Natural killer cell (primary cell): ENCODE results near the gene DUSP10. TPM values are rescaled to one million over a fixed set of nuclear protein-coding genes. Genes with fewer than 3 reads are reported as not detected.
A peak's percentile ranks its signal among the peaks of the same experiment; 100 is the strongest.

Experiments
- ATAC-seq, 3 donors: fragments of 150-1000 bp in 2 of 3; fragments of 200-7000 bp in 1 of 3; cut with Tn5 transposase; 1 replicate in 1 of 3; 2 replicates in 2 of 3; pipeline ENCODE4 v1.10.0; 2021; ENCODE audit warnings: mild to moderate bottlenecking in 2 of 3, moderate library complexity in 2 of 3
- DNase-seq, 2 donors: peaks; one replicate each; pipeline versions ENCODE4 v3.0.0 to v3.0.0-alpha.2; 2013 to 2021; ENCODE audit warnings: mixed read lengths in 1 of 2
- H3K27ac ChIP-seq: one replicate; pipeline ENCODE4 v1.5.1; 2013; ENCODE audit warnings: mild to moderate bottlenecking, low read length
- H3K27me3 ChIP-seq: one replicate; pipeline ENCODE4 v1.6.1; 2013; ENCODE audit warnings: low read length; ENCODE audit not compliant: control insufficient read depth, insufficient read depth
- H3K36me3 ChIP-seq: one replicate; pipeline ENCODE4 v1.6.1; 2013; ENCODE audit warnings: low read length; ENCODE audit not compliant: control insufficient read depth, insufficient read depth
- H3K4me1 ChIP-seq: one replicate; pipeline ENCODE4 v1.6.1; 2013; ENCODE audit warnings: low read length; ENCODE audit not compliant: control insufficient read depth, insufficient read depth
- H3K4me3 ChIP-seq: one replicate; pipeline ENCODE4 v1.5.1; 2013; ENCODE audit warnings: low read length
- H3K9me3 ChIP-seq: one replicate; pipeline ENCODE4 v1.6.1; 2013; ENCODE audit warnings: low read length; ENCODE audit not compliant: control insufficient read depth, insufficient read depth
- H3K27ac Mint-ChIP-seq, 2 donors: one replicate each; pipeline ENCODE4 v1.8.0; 2022; ENCODE audit warnings: mild to moderate bottlenecking in 2 of 2, mixed read lengths in 2 of 2, moderate library complexity in 1 of 2
- H3K27me3 Mint-ChIP-seq, 2 donors: one replicate each; pipeline ENCODE4 v1.8.0; 2022; ENCODE audit warnings: low read depth in 2 of 2, mixed read lengths in 2 of 2
- H3K36me3 Mint-ChIP-seq: one replicate; pipeline ENCODE4 v1.8.0; 2022; ENCODE audit warnings: mixed read lengths
- H3K4me1 Mint-ChIP-seq, 2 donors: one replicate each; pipeline ENCODE4 v1.8.0; 2022; ENCODE audit warnings: mixed read lengths in 2 of 2
- H3K4me3 Mint-ChIP-seq: one replicate; pipeline ENCODE4 v1.8.0; 2022; ENCODE audit warnings: mild to moderate bottlenecking, moderate library complexity, mixed read lengths
- H3K9me3 Mint-ChIP-seq, 2 donors: one replicate each; pipeline ENCODE4 v1.8.0; 2022; ENCODE audit warnings: mixed read lengths in 2 of 2
- WGBS: methylation state at CpG from one replicate; pipeline ENCODE4 v1.1.7; 2013; ENCODE audit warnings: missing lambda C conversion rate; ENCODE audit not compliant: insufficient coverage; 5-methylcytosine and 5-hydroxymethylcytosine counted together
- intact Hi-C: fragments of 100-400 bp; cut with micrococcal nuclease; formaldehyde crosslinking; loops from one replicate; pipeline ENCODE4 v1.14.2; 2022
- total RNA-seq, 4 donors: library from RNA; stranded (reverse); fragments of 120-200 nt in 1 of 4; gene quantifications; one replicate each; pipeline versions ENCODE4 v1.2.3 to v1.2.4, GENCODE V29; 2013 to 2022
- TF ChIP-seq, protein P1 (sequence below): fragments of 200-600 bp; IDR thresholded peaks from one replicate; pipeline ENCODE4 v1.8.0; 2022; ENCODE audit warnings: antibody characterized with exemption

The DUSP10 gene
- total RNA-seq, 3 donors from 2014 or later (not counting 1 experiment from before 2014, with no cell fraction given) = 109 to 231 (median 210) TPM

DNA sequence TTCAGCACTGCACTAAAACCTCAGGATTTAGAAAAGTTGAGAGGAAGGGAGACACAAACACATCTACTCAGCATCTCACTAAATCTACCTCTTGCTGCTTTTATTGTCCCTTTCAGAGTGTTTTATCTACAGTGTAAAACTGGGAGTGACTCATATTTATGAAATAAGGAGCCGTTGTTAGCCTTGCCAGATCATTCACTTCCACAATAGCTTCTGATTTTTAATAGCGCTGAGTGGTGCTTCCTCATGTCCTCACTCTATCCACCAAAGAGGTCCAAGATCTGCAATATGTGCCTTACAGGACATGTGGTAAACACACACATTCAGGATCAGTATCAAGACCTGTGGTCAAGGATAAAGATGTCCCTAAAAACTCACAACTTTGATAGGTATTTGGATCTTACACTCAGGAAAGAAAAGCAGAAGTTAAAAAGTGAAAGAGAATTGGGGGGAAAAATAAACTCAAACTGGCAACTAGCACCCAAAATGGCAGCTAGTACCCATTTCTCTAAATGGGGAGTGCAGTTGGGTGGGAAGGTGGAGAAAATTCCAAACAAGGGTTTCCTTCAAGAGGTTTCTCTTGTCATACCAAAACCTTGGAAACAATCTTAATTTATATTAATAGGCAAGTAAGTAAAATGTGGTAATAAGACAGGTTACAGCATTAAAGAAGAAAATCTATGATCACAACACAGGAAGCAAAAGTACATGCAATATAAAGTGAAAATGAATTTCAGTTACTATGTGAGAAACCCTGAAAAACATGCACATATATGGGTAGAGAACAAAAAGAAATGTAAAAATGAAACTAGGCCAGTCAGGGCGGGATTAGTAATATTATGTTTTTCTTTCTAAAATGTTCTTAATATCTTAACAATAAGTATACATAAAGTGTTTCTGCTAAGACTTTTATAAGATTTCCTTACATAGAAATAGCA is 15.9 kb downstream of the DUSP10 start:
- H3K27me3 ChIP-seq = no peaks in the 10 kb centered on the region
- TF ChIP-seq, protein P1, sequence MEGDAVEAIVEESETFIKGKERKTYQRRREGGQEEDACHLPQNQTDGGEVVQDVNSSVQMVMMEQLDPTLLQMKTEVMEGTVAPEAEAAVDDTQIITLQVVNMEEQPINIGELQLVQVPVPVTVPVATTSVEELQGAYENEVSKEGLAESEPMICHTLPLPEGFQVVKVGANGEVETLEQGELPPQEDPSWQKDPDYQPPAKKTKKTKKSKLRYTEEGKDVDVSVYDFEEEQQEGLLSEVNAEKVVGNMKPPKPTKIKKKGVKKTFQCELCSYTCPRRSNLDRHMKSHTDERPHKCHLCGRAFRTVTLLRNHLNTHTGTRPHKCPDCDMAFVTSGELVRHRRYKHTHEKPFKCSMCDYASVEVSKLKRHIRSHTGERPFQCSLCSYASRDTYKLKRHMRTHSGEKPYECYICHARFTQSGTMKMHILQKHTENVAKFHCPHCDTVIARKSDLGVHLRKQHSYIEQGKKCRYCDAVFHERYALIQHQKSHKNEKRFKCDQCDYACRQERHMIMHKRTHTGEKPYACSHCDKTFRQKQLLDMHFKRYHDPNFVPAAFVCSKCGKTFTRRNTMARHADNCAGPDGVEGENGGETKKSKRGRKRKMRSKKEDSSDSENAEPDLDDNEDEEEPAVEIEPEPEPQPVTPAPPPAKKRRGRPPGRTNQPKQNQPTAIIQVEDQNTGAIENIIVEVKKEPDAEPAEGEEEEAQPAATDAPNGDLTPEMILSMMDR = no peak
- Mint-ChIP-seq H3K27ac (peak overlapping the region; percentile 82 to 88), H3K36me3 (no peaks in the 10 kb centered on the region), H3K27me3 (no peaks in the 10 kb centered on the region), H3K9me3 (peaks cover 0 to 4% of the 10 kb centered on the region in 2 donors), H3K4me1 (peaks cover 81 to 91% of the 10 kb centered on the region in 2 donors), H3K4me3 (peak overlapping the region; percentile 74)
- ATAC-seq (peak; percentile 46 to 77 (median 58)), DNase-seq (peak in 1 of 2 donors; percentile 45)
- H3K27ac ChIP-seq = peak overlapping the region; percentile 77
- peaks cover 11% of the 10 kb centered on the region for H3K36me3 ChIP-seq
- H3K4me3 ChIP-seq = no peak overlapping the region
- intact Hi-C loops = loop anchor here (2.0 kb wide), 1 partner anchor 17 kb away; the partner anchor contains the start of gene DUSP10
- peaks cover 46% of the 10 kb centered on the region for H3K4me1 ChIP-seq
- H3K9me3 ChIP-seq = peaks cover 8% of the 10 kb centered on the region
- 37% methylated on average over 2 of the region's 3 CpGs for WGBS

- DNase-seq (no peak), ATAC-seq (no peak)
- Mint-ChIP-seq H3K27me3 (no peaks in the 10 kb centered on the region), H3K27ac (peak overlapping the region; percentile 82 to 88), H3K9me3 (peaks cover 0 to 4% of the 10 kb centered on the region in 2 donors), H3K36me3 (no peaks in the 10 kb centered on the region), H3K4me1 (peaks cover 87 to 95% of the 10 kb centered on the region in 2 donors), H3K4me3 (peak overlapping the region; percentile 74)
- Histone ChIP-seq H3K36me3 (peaks cover 7% of the 10 kb centered on the region), H3K9me3 (peaks cover 8% of the 10 kb centered on the region), H3K27ac (no peak overlapping the region), H3K27me3 (no peaks in the 10 kb centered on the region), H3K4me3 (no peak overlapping the region), H3K4me1 (peaks cover 42% of the 10 kb centered on the region)
- TF ChIP-seq, protein P1 = no peak
- WGBS = 83% methylated on average over 4 of the region's 4 CpGs
- intact Hi-C loops = no loop called here
Measured at GRCh38 chr1:221724931-221725605, 16.8 kb downstream of the DUSP10 start.

GRCh38 chr1:221723848-221724236 is 18.0 kb downstream of the DUSP10 start:
- Mint-ChIP-seq H3K27me3 (no peaks in the 10 kb centered on the region), H3K4me3 (peak overlapping the region; percentile 43), H3K9me3 (peaks cover 0 to 4% of the 10 kb centered on the region in 2 donors), H3K4me1 (peaks cover 94 to 98% of the 10 kb centered on the region in 2 donors), H3K36me3 (no peaks in the 10 kb centered on the region), H3K27ac (peak overlapping the region; percentile 67 to 88)
- Histone ChIP-seq H3K27me3 (no peaks in the 10 kb centered on the region), H3K4me3 (no peak overlapping the region), H3K9me3 (peaks cover 8% of the 10 kb centered on the region), H3K27ac (no peak overlapping the region), H3K4me1 (peaks cover 47% of the 10 kb centered on the region), H3K36me3 (peaks cover 7% of the 10 kb centered on the region)
- no peak for DNase-seq
- WGBS = 100% methylated on average over 1 of the region's 3 CpGs
- no peak for ATAC-seq
- intact Hi-C loops = no loop called here
- TF ChIP-seq, protein P1 = no peak
